SK-N-MC (cell line): ENCODE data around the gene TANGO2.

Experiments
- EZH2 ChIP-seq: fragments of 200-600 bp; sonication (generic); IDR thresholded peaks from one replicate; pipeline ENCODE4 v1.6.1; 2017; ENCODE audit warnings: antibody characterized with exemption
- FOXP2 ChIP-seq: optimal IDR thresholded peaks from 2 replicates; pipeline ENCODE3; 2011; ENCODE audit warnings: mild to moderate bottlenecking, moderate library complexity; ENCODE audit not compliant: insufficient read depth; ENCODE audit errors: extremely low read length, control extremely low read depth
- POLR2AphosphoS5 ChIP-seq: IDR thresholded peaks from 2 replicates; pipeline ENCODE4 v1.6.1; 2012; ENCODE audit warnings: mild to moderate bottlenecking, low read depth, low read length, borderline replicate concordance

GRCh38 chr22:20016734-20017621 is 3.9 kb upstream of the TANGO2 start, which contains the start of gene ARVCF:
- TF ChIP-seq FOXP2 (no peak), POLR2AphosphoS5 (no peak), EZH2 (no peak)
